Thyroid gland (tissue), 4 donors: Measurements from ENCODE around the gene ZNF865. TPM values are rescaled to one million over a fixed set of nuclear protein-coding genes. Genes with fewer than 3 reads are reported as not detected.

Source experiments
- DNase-seq, 2 donors: peaks; one replicate each; pipeline ENCODE4 v3.0.0-alpha.2; 2019
- H3K27ac ChIP-seq, 3 donors: fragments of 200-600 bp; sonication (generic); 1 replicate in 2 of 3; 2 replicates in 1 of 3; pipeline ENCODE4 v1.5.1; 2016 to 2019; ENCODE audit warnings: mild to moderate bottlenecking in 1 of 3, moderate library complexity in 1 of 3
- H3K27me3 ChIP-seq: fragments of 200-600 bp; sonication (generic); one replicate; pipeline ENCODE4 v1.5.1; 2019
- H3K36me3 ChIP-seq, 2 donors: fragments of 200-600 bp; sonication (generic); one replicate each; pipeline ENCODE4 v1.5.1; 2016 to 2019
- H3K4me1 ChIP-seq, 2 donors: fragments of 200-600 bp; sonication (generic); one replicate each; pipeline ENCODE4 v1.5.1; 2017 to 2019
- H3K4me3 ChIP-seq, 3 donors: fragments of 200-600 bp; sonication (generic); replicated peaks in 1 of 3; 1 replicate in 2 of 3; 2 replicates in 1 of 3; pipeline ENCODE4 v1.5.1; 2016; ENCODE audit warnings: mild to moderate bottlenecking in 1 of 3
- H3K9me3 ChIP-seq: fragments of 200-600 bp; sonication (generic); one replicate; pipeline ENCODE4 v1.5.1; 2017
- CTCF ChIP-seq, 6 experiments: fragments of 200-600 bp in 3 of 6; fragments of 450-650 bp in 3 of 6; sonication (generic) in 3 of 6; IDR thresholded peaks; one replicate each; pipeline ENCODE4 v1.5.1; 2016 to 2019; ENCODE audit warnings: antibody characterized with exemption in 6 of 6, mild to moderate bottlenecking in 2 of 6, inconsistent platforms in 1 of 6, moderate library complexity in 1 of 6
- POLR2A ChIP-seq, 2 donors: fragments of 450-650 bp; IDR thresholded peaks; one replicate each; pipeline ENCODE4 v1.6.1; 2017; ENCODE audit warnings: antibody characterized with exemption in 2 of 2, mild to moderate bottlenecking in 2 of 2, moderate library complexity in 1 of 2
- WGBS, 2 donors: methylation state at CpG; one replicate each; pipeline ENCODE4 v1.1.5; 2017; 5-methylcytosine and 5-hydroxymethylcytosine counted together
- intact Hi-C: fragments of 100-400 bp; cut with DNase I; formaldehyde crosslinking; loops from one replicate; pipeline ENCODE4 v1.15.1; 2023
- total RNA-seq, 4 donors: library from RNA; depleted of rRNA; stranded (reverse); fragments of >200 nt; gene quantifications; one replicate each; pipeline ENCODE4 v1.2.3, GENCODE V29; 2016

Gene ZNF865
- total RNA-seq, 4 donors from 2014 or later = 5.5 to 12.6 (median 9.1) TPM

- intact Hi-C loops = no loop called here
- Histone ChIP-seq H3K36me3 (no peaks in the 10 kb centered on the region), H3K27ac (no peak overlapping the region), H3K9me3 (no peaks in the 10 kb centered on the region), H3K4me3 (no peak overlapping the region), H3K27me3 (no peaks in the 10 kb centered on the region), H3K4me1 (peaks cover 19 to 27% of the 10 kb centered on the region in 2 donors)
- DNase-seq = no peak
- no peak for TF ChIP-seq POLR2A (IDR thresholded peaks at IDR 0.05)
- no peak for TF ChIP-seq CTCF (IDR thresholded peaks at IDR 0.05)
- 69 to 71% methylated on average over 22 of the region's 22 CpGs for WGBS, 2 donors
Measured at GRCh38 chr19:55603581-55604292, 1.7 kb upstream of the ZNF865 start.

- H3K36me3 ChIP-seq = no peaks in the 10 kb centered on the region
- peak overlapping the region; percentile 92 to 94 (median 94) for H3K27ac ChIP-seq
- H3K4me3 ChIP-seq = peak overlapping the region in 2 of 3 donors; percentile 66 to 95
- intact Hi-C loops = loop anchor here (5.0 kb wide), 1 partner anchor 88 kb away; no protein-coding TSS in a partner anchor
- TF ChIP-seq CTCF (IDR thresholded peaks at IDR 0.05) (no peak), POLR2A (IDR thresholded peaks at IDR 0.05) (peak in 1 of 2 donors; percentile 42)
- DNase-seq = peak; percentile 98 to 99
- 1 to 2% methylated on average over 19 to 29 of the region's 43 CpGs for WGBS, 2 donors
- H3K9me3 ChIP-seq = no peaks in the 10 kb centered on the region
- H3K27me3 ChIP-seq = no peaks in the 10 kb centered on the region
- peaks cover 19 to 27% of the 10 kb centered on the region in 2 donors for H3K4me1 ChIP-seq
Measured at GRCh38 chr19:55605207-55605636, 225 bp upstream of the ZNF865 start.

- TF ChIP-seq CTCF (IDR thresholded peaks at IDR 0.05) = no peak
Measured at GRCh38 chr19:55606471-55606787, 982 bp downstream of the ZNF865 start.

GRCh38 chr19:55606817-55607216 is 1.4 kb downstream of the ZNF865 start:
- Histone ChIP-seq H3K9me3 (no peaks in the 10 kb centered on the region), H3K36me3 (no peaks in the 10 kb centered on the region), H3K27me3 (no peaks in the 10 kb centered on the region), H3K4me1 (peaks cover 13 to 18% of the 10 kb centered on the region in 2 donors), H3K27ac (no peak overlapping the region), H3K4me3 (peak overlapping the region in 1 of 3 donors; percentile 95)
- intact Hi-C loops = loop anchor here (5.0 kb wide), 1 partner anchor 90 kb away; no protein-coding TSS in a partner anchor
- no peak for DNase-seq
- TF ChIP-seq CTCF (IDR thresholded peaks at IDR 0.05) (no peak), POLR2A (IDR thresholded peaks at IDR 0.05) (no peak)
- 48 to 61% methylated on average over 9 of the region's 9 CpGs for WGBS, 2 donors

More at GRCh38 chr19:55606471-55606787, 982 bp downstream of the ZNF865 start:
- H3K4me1 ChIP-seq = peaks cover 13 to 18% of the 10 kb centered on the region in 2 donors
- no peak for DNase-seq
- WGBS, 2 donors = 16 to 19% methylated on average over 12 of the region's 12 CpGs
- H3K9me3 ChIP-seq = no peaks in the 10 kb centered on the region
- intact Hi-C loops = loop anchor here (5.0 kb wide), 1 partner anchor 89 kb away; no protein-coding TSS in a partner anchor
- no peaks in the 10 kb centered on the region for H3K27me3 ChIP-seq
- H3K36me3 ChIP-seq = no peaks in the 10 kb centered on the region
- H3K27ac ChIP-seq = peak overlapping the region in 1 of 3 donors; percentile 94
- H3K4me3 ChIP-seq = peak overlapping the region in 1 of 3 donors; percentile 95

GRCh38 chr19:55609326-55609725 is 3.9 kb downstream of the ZNF865 start:
- no peak for DNase-seq
- Histone ChIP-seq H3K4me3 (no peak overlapping the region), H3K27ac (no peak overlapping the region), H3K27me3 (no peaks in the 10 kb centered on the region), H3K36me3 (peaks cover 0 to 3% of the 10 kb centered on the region in 2 donors), H3K9me3 (no peaks in the 10 kb centered on the region), H3K4me1 (peaks cover 12 to 14% of the 10 kb centered on the region in 2 donors)
- WGBS, 2 donors = 90 to 98% methylated on average over 5 of the region's 5 CpGs
- intact Hi-C loops = loop anchor here (5.0 kb wide), 1 partner anchor 92 kb away; no protein-coding TSS in a partner anchor
- TF ChIP-seq POLR2A (IDR thresholded peaks at IDR 0.05) = no peak
